DND-41 (cell line): ENCODE data around the gene DCLK1.

Source experiments
- EZH2 ChIP-seq: IDR thresholded peaks from 3 replicates; pipeline ENCODE4 v1.6.1; 2012; ENCODE audit warnings: borderline replicate concordance, low read depth, mild to moderate bottlenecking, moderate library complexity, low read length, inconsistent platforms; ENCODE audit not compliant: severe bottlenecking
- TF ChIP-seq, protein P1 (sequence below): IDR thresholded peaks from 2 replicates; pipeline ENCODE4 v1.5.1; 2012; ENCODE audit warnings: borderline replicate concordance, low read length, moderate library complexity, mild to moderate bottlenecking; ENCODE audit not compliant: poor library complexity, severe bottlenecking; ENCODE audit errors: extremely low read depth

DNA sequence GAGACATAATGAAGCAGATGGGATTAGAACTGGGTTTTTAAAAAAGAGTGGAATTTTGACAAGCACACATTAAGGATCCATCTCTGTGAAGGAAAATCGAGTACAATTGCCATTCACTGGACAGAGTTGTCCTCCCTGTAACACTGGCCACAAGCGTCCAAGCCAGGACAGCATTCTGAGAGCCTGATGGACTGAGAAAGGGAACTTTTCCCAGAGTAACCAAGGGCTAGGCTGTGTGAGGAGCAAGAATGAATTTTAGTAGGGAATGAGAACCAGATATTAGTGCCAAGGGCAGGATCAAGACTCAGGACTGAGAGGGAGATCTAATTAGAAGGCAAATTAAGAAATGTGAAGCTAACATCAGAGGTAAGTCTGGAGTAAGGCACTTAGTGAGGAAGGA, 73.1 kb downstream of the DCLK1 start:
- TF ChIP-seq, protein P1, sequence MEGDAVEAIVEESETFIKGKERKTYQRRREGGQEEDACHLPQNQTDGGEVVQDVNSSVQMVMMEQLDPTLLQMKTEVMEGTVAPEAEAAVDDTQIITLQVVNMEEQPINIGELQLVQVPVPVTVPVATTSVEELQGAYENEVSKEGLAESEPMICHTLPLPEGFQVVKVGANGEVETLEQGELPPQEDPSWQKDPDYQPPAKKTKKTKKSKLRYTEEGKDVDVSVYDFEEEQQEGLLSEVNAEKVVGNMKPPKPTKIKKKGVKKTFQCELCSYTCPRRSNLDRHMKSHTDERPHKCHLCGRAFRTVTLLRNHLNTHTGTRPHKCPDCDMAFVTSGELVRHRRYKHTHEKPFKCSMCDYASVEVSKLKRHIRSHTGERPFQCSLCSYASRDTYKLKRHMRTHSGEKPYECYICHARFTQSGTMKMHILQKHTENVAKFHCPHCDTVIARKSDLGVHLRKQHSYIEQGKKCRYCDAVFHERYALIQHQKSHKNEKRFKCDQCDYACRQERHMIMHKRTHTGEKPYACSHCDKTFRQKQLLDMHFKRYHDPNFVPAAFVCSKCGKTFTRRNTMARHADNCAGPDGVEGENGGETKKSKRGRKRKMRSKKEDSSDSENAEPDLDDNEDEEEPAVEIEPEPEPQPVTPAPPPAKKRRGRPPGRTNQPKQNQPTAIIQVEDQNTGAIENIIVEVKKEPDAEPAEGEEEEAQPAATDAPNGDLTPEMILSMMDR, result no peak
- no peak for TF ChIP-seq EZH2
